Ishikawa (cell line): ENCODE data around the gene TBC1D21.

Source experiments
- CEBPB ChIP-seq: IDR thresholded peaks from 2 replicates; pipeline ENCODE4 v1.6.1; 2012
- CREB1 ChIP-seq: IDR thresholded peaks from 2 replicates; pipeline ENCODE4 v1.6.1; 2012; ENCODE audit warnings: low read depth
- EGR1 ChIP-seq: IDR thresholded peaks from 2 replicates; pipeline ENCODE4 v1.6.1; 2012
- EP300 ChIP-seq: IDR thresholded peaks from 2 replicates; pipeline ENCODE4 v1.6.1; 2012; ENCODE audit warnings: borderline replicate concordance
- NFIC ChIP-seq: IDR thresholded peaks from 2 replicates; pipeline ENCODE4 v1.6.1; 2012
- RAD21 ChIP-seq: IDR thresholded peaks from 2 replicates; pipeline ENCODE4 v1.6.1; 2012; ENCODE audit warnings: low read depth
- REST ChIP-seq: IDR thresholded peaks from 2 replicates; pipeline ENCODE4 v1.6.1; 2012; ENCODE audit warnings: low read depth, mild to moderate bottlenecking
- TAF1 ChIP-seq: IDR thresholded peaks from 2 replicates; pipeline ENCODE4 v1.6.1; 2012; ENCODE audit warnings: low read depth, mild to moderate bottlenecking
- TCF12 ChIP-seq: IDR thresholded peaks from 2 replicates; pipeline ENCODE4 v1.6.1; 2012; ENCODE audit warnings: low read depth
- TEAD4 ChIP-seq: IDR thresholded peaks from 2 replicates; pipeline ENCODE4 v1.6.1; 2012
- USF1 ChIP-seq: IDR thresholded peaks from 2 replicates; pipeline ENCODE4 v1.6.1; 2012
- YY1 ChIP-seq: IDR thresholded peaks from 2 replicates; pipeline ENCODE4 v1.6.1; 2012; ENCODE audit warnings: low read depth
- ZBTB7A ChIP-seq: IDR thresholded peaks from 2 replicates; pipeline ENCODE4 v1.6.1; 2012; ENCODE audit warnings: low read depth

GRCh38 chr15:73885954-73886700 is 12.8 kb downstream of the TBC1D21 start:
- no peak for TF ChIP-seq EP300
- no peak for TF ChIP-seq REST
- no peak for TF ChIP-seq CEBPB
- no peak for TF ChIP-seq RAD21
- no peak for TF ChIP-seq CREB1
- no peak for TF ChIP-seq EGR1
- no peak for TF ChIP-seq USF1
- TF ChIP-seq NFIC, result no peak
- TF ChIP-seq TCF12, result no peak
- no peak for TF ChIP-seq TEAD4
- no peak for TF ChIP-seq TAF1
- TF ChIP-seq ZBTB7A, result no peak
- no peak for TF ChIP-seq YY1
